HepG2 (cell line): Measurements from ENCODE around the gene SMIM10L2A.

Experiments used
- ARHGAP35 ChIP-seq: sonication (generic); formaldehyde crosslinking; IDR thresholded peaks from 2 replicates; pipeline ENCODE4 v1.9.0; 2022; ENCODE audit warnings: mild to moderate bottlenecking, inconsistent platforms, moderate library complexity, missing genetic modification reagents, borderline replicate concordance
- CTCF ChIP-seq: sonication (generic); formaldehyde crosslinking; IDR thresholded peaks from 2 replicates; pipeline ENCODE4 v1.5.0; 2020; ENCODE audit warnings: mild to moderate bottlenecking, missing genetic modification reagents, moderate library complexity
- EHMT2 ChIP-seq: fragments of 200-600 bp; sonication (generic); IDR thresholded peaks from 2 replicates; pipeline ENCODE4 v1.7.0; 2017; ENCODE audit warnings: antibody characterized with exemption, low read depth, low read length, borderline replicate concordance
- FOXC1 ChIP-seq: sonication (generic); formaldehyde crosslinking; IDR thresholded peaks from 2 replicates; pipeline ENCODE4 v1.8.0; 2022; ENCODE audit warnings: mild to moderate bottlenecking, missing genetic modification reagents, borderline replicate concordance
- FOXM1 ChIP-seq: sonication (generic); formaldehyde crosslinking; IDR thresholded peaks from 2 replicates; pipeline ENCODE4 v1.5.0; 2020; ENCODE audit warnings: missing genetic modification reagents
- MAZ ChIP-seq, 2 experiments: sonication (generic) in 1 of 2; formaldehyde crosslinking in 1 of 2; IDR thresholded peaks; 2 replicates each; pipeline versions ENCODE4 v1.5.0 to v1.6.1; 2012 to 2020; ENCODE audit warnings: low read depth in 2 of 2, mild to moderate bottlenecking in 2 of 2, borderline replicate concordance in 1 of 2, improper control_type of control experiment in 1 of 2, low read length in 1 of 2, missing genetic modification reagents in 1 of 2, moderate library complexity in 1 of 2
- MTERF4 ChIP-seq: sonication (generic); formaldehyde crosslinking; IDR thresholded peaks from 2 replicates; pipeline ENCODE4 v1.8.0; 2023; ENCODE audit warnings: mild to moderate bottlenecking, missing genetic modification reagents
- POLR2A ChIP-seq, 2 experiments: IDR thresholded peaks; 2 replicates each; pipeline ENCODE4 v1.6.1; 2011; ENCODE audit warnings: low read depth in 2 of 2, low read length in 2 of 2, mild to moderate bottlenecking in 1 of 2, moderate library complexity in 1 of 2; ENCODE audit not compliant: insufficient read depth in 1 of 2
- ZNF512 ChIP-seq: sonication (generic); formaldehyde crosslinking; IDR thresholded peaks from 2 replicates; pipeline ENCODE4 v1.4.0; 2020; ENCODE audit warnings: mild to moderate bottlenecking, missing genetic modification reagents
- ZNF784 ChIP-seq: sonication (generic); formaldehyde crosslinking; IDR thresholded peaks from 2 replicates; pipeline ENCODE4 v1.5.1; 2020; ENCODE audit warnings: missing genetic modification reagents, mild to moderate bottlenecking, borderline replicate concordance

GRCh38 chrX:135393051-135393450 lies 28.7 kb upstream of the SMIM10L2A start:
- TF ChIP-seq ARHGAP35 (CRISPR knock-in tag) (no peak), ZNF784 (CRISPR knock-in tag) (no peak), FOXC1 (CRISPR knock-in tag) (no peak), EHMT2 (no peak), MTERF4 (CRISPR knock-in tag) (no peak), POLR2A (IDR thresholded peaks at IDR 0.05; ENCODE audit: insufficient read depth in 1 of 2, low read depth in 2 of 2, low read length in 2 of 2) (no peak), CTCF (CRISPR knock-in tag) (no peak), FOXM1 (CRISPR knock-in tag) (no peak), MAZ (IDR thresholded peaks at IDR 0.05; ENCODE audit: borderline replicate concordance, low read depth, low read length) (no peak), MAZ (CRISPR knock-in tag; IDR thresholded peaks at IDR 0.05; ENCODE audit: low read depth) (no peak), ZNF512 (CRISPR knock-in tag) (no peak)
